Stimulated activated CD4-positive, alpha-beta T cell treated with anti-CD3 and anti-CD28 coated beads, Interleukin-2, amount 100 ng/mL, for 4 hours (primary cell): ENCODE measurements around the gene C19orf44.
"Not testable (repeated sequence)": the region's sequence is repeated elsewhere in the genome, so short reads cannot be mapped to it uniquely, and the experiment has no call there.

Source experiments
- DNase-seq: peaks from one replicate; pipeline ENCODE4 v3.0.0-alpha.2; 2020; ENCODE audit warnings: low read depth

C19orf44 gene

DNA sequence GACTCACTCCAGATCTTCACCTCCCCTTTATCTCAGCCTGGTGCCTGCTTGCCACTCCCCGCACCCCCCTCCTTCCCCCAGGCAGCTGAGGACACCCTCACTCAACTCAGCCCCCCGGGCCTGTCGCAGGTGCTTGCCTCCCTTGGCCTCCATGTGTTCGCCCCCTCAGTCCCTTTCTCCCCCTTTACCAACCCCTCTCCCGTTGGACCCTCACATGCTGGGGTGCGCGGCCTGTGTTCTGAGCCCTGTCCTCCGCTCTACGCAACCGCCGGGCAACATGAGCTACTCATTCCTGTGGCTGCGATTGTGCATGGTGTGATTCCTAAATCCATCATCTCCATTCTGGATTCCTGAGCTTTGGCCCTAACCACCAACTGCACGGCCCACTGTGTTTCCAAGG lies 40.9 kb downstream of the C19orf44 start:
- DNase-seq, result no peak

DNA sequence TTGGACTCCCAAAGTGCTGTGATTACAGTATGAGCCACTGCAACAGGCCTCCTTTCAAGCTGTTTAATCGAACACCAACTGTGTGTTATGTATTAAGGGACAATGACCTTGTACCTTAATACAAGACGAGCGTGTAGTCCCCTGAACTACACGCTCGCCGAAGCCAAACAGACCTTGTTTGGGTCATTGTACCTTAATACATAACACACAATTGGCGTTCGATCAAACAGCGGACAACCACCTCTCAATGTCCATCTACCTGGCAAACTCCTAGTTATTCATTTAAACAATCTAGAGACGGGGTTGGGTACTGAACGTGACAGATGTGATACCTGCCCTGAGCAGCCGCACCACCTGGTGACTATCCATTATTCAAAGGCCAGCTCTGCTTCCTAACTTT lies 44.8 kb downstream of the C19orf44 start:
- no peak for DNase-seq

DNA sequence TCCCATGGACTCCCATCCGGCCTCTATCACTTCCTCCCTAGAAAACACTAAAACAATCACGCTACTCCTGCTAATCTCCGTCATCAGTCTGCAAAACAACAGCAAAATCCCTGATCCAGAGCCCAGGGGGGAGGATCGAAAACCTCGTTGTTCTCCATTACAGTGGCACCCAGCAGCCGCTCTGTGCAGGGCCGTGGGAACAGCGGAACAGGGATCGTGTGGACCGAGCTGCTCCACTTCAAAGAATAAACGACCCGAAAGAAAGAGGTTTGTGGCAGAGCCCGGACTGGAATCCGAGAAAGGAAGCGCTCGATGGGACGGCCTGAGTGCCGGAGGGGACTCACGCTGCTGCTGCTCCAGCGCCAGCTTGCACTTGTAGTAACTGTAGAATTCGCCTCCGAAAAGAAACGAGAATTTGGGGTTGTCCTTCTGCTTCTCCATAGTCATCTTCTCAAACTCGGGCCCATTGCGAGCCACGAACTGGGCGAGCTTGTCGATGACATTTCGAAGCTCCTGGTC lies 45.4 kb downstream of the C19orf44 start:
- no peak for DNase-seq

DNA sequence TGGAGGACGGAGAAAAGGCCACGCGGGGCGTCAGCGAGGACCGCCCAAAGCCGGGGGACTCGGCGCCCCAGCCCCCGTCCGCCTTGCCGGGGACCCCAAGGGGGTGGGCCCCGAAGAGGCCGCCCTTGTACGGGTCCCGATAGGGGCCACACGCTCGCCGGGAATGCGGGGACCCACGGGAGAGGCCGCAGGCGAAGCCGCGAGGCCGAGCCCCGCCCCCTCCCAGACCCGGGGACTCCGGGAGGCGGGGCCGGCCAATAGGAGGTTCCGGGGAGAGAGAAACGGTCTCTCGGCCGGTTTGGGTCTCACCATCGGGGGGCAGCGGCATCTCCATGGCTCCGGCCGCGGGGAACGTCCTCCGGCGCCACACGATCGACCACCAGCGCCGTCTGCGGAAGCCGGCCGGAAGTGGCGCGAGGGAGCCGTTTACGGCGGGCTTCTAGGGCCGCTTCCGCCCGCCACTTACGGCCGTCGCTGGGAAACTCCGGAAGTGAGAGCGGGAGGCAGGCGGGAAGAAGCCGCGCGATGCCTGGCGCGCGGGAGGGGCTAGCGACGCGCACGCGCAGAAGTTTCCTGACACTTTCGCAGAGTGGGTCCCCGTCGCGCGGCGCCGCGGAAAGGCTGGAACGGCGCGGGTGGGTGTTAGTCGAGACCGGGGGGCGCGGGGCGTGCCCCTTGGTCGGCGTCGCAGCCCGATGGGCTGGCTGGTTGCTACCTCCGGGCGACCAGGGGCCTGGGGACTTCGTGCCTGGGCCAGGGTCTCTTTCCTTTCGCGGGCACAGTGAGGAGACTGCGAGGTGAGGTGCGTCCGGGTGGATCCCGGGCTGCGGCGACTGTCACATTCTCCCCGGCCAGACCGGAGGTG lies 46.1 kb downstream of the C19orf44 start, which contains the start of gene CHERP:
Gene CHERP (minus strand): TSS at position 393 of the 865 bp plus-strand sequence. CDS start 59 bp downstream, at position 334.
- peak; percentile 89 for DNase-seq

DNA sequence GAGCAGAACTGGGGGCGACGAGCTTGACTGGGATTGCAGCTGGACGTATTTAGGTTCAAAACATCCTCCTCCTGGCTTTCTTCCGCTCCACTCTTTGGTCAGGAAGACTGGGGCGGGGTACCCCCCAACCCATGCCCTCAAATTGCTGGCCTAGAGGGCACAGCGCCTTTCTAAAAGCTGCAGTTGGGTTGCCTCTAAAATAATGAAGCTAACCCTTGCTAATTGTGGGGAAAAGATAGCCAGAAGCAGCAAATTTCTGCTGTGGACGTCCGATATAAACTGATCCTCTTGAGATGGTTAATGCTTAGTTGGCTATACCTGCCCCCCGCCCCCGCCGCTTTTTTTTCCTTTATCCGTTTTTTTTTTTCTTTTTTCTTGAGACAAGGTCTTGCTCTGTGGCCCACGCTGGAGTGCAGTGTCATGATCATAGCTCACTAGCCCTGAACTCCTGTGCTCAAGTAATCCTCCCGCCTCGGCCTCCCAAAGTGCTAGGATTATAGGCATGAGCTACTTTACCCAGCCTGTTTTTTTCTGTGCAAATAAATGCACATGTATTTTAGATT lies 46.8 kb downstream of the C19orf44 start:
- no peak for DNase-seq

DNA sequence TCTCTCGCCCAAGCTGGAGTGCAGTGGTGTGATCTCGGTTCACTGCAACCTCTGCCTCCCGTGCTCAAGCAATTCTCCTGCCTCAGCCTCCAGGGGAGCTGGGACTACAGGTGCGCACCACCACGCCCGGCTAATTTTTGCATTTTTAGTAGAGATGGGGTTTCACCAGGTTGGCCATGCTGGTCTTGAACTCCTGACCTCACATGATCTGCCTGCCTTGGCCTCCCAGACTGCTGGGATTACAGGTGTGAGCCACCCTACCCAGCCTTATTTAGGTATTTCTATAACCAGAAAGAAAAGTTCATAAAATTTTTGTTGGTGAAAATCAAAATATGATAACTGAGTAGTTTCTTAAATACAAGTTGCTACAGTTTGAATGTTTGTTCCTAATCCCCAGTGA lies 47.5 kb downstream of the C19orf44 start:
- DNase-seq, result not testable (repeated sequence)

DNA sequence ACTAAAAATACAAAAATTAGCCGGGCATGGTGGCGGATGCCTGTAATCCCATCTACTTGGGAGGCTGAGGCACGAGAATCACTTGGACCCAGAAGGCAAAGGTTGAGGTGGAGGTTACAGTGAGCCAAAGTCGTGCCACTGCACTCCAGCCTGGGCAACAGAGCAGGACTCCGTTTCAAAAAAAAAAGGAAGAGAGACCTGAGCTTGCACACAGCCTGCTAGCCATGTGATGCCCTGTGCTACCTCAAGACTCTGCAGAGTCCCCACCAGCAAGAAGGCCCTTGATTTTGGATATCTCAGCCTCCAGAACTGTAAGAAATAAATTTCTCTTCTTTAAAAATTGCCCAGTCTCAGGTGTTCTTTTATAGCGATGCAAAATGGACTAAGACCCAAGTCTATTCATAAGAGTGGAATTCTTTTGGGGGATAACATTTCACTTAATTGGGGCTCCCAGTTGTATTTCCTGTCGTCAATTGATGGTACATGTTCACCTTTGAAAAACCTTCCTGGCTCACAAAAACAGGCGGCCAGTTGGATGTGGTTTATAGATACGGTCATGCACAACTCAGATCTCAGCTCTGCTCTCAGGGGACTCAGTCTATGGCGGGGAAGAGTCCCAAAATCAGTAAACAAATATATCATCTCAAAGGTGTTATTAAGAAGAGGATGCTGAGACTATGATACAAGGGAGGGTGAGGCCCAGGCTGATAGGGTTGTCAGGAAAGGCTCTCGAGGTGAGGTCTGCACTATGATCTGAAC lies 48.5 kb downstream of the C19orf44 start:
- no peak for DNase-seq

DNA sequence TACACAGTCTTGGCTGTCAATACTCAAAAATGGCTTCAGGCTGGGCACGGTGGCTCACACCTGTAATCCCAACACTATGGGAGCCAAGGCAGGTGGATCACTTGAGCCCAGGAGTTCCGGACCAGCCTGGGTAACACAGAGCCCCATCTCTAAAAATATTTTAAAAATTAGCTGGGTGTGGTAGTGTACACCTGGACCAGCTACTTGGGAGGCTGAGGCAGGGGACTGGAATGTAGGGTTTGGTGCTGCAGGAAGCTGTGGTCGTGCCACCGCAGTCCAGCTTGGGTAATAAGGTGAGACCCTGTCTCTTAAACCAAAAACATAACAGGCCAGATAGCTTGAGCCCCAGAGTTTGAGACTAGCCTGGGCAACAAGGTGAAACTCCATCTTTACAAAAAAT lies 52.8 kb downstream of the C19orf44 start:
- DNase-seq, result no peak

DNA sequence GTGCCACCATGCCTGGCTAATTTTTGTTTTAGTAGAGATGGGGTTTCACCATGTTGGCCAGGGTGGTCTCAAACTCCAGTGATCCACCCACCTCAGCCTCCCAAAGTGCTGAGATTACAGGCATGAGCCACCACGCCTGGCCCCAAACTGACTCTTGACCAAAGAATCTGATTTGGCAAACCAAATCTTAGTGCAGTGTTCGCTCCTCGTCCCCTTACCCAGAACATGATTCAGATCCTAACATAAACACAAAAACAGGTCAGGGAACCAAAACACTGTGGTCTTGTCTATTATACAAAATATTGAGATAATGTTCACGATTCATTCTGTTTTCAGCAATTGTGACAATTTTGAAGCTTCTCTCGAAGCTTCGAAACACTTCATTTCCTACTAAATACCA lies 55.7 kb downstream of the C19orf44 start:
- not testable (repeated sequence) for DNase-seq

DNA sequence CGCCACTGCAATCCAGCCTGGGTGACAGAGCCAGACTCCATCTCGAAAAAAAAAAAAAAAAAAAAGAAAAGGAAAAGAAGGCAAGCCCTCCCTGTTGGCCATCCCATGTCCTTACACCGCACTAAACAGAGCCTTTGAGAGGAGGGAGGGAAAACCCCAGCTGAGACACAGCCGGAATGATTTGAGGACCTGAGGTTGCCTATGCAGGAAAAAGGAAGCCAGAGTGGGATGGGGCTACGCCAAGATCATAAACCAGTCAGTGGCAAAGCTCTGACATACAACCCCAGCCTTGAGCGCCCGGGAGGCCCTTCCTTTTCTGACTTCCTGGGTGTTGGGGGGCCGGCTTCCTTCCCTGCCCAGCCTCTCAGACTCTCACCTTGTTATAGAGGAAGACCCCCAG lies 58.6 kb downstream of the C19orf44 start:
- DNase-seq, result no peak

DNA sequence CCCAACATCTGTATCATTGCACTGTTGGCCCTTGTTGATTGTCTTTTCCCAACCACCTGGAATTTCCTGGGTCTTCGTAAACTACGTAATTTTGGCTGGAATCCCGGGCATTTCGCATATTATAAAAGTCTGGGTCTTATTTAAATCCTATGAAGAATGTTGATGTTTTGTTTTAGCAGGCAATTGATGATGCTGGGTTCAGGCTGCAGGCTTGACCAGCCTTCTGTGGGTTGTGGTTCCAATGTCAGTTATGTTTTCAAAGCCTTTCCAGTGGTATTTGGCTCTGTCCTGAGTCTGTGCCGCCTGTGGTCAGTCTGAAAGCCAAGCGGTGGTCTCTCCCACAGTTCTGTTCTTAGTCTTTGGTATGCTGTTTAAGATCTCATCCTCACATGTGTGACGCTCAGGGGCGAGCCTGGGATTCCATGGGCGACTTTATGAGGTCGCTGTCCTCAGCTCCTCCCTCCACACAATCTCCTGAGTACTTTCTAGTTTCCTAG lies 63.6 kb downstream of the C19orf44 start:
- DNase-seq, result no peak

DNA sequence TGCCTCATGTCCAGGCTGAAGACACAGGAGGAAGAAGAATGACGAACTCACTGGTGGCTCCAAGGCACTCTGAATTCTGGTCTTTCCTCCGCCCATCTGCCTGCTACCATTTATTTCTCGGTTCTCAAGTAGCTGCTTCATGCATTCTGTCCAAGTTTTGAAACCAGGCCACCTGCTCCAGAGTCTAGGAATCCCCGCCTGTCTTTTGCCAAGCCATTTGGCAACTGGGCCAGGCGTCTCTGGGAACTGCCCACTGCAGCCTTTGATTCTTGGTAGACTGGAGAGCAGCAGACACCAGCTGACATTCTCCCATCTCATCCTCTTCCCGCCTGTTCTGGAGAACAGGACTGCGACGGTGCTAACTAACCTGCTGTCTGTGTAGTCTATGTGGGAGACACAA lies 65.2 kb downstream of the C19orf44 start:
- no peak for DNase-seq

DNA sequence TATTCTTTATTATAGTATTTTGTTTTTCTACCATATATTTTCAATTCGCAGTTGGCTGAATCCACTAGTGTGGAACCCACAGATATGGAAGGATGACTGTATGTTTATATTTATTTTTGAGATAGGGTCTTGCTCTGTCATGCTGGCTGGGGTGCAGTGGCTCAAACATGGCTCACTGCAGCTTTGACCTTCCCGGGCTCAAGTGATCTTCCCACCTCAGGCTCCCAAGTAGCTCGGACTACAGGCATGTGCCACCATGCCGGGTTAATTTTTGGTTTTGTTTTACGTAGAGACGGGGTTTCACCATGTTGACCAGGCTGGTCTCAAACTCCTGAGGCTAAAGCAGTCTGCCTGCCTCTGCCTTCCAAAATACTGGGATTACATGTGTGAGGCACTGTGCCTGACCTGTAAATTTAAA lies 66.4 kb downstream of the C19orf44 start:
- no peak for DNase-seq

DNA sequence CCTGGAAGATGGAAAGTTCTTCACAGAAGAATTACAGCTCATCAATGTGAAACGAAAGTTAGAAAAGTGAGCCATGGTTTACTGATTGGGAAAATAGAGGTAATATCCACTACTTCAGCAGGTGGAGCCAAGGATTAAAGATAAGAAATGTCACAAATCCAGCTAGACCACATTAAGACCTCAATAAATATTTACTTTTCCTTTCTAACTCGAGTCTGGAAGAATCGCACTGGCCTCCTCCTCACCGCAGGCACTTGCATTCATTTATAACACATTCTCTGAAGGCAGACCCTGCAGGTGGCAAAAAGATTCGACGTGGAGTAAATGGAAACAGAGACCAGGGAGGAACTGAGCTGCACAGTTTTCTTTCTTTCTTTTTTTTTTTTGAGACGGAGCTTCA lies 68.6 kb downstream of the C19orf44 start:
- no peak for DNase-seq

DNA sequence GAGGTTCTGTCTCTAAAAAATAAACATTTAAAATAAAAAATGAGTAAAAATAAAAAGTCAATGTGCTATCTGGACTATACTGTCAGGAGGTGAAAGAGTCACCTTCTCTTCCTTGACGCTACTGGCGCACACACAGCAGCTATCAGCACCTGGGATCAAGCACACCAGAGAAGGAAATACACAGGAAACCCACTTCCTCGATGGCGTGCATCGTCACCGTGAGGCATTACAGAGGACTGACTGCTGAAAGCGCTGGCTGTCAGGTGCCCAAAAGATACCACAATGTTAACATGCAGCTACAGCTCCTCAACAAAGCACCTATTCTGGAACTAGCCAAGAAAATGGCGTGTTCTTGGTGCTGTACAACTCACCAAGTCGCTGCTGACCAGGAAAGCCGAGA lies 70.0 kb downstream of the C19orf44 start:
- DNase-seq, result peak; percentile 57

DNA sequence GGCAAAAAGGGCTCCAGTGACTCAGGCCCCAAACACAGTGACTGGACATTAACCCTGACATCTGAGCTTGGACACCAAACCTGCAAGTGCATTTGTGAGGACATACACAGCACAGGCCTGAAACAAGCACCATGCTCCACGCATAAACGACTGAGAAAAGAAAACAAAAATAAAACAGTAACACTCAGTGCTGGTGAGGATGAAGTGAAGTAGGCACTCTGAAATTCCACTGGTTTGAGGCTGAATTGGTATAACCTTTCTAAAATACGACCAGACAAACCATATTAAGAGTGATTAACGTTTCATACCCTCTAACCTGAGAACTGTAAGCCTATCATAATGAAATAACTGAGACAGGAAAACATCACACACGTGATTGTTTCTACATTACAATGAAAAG lies 70.5 kb downstream of the C19orf44 start:
- no peak for DNase-seq

DNA sequence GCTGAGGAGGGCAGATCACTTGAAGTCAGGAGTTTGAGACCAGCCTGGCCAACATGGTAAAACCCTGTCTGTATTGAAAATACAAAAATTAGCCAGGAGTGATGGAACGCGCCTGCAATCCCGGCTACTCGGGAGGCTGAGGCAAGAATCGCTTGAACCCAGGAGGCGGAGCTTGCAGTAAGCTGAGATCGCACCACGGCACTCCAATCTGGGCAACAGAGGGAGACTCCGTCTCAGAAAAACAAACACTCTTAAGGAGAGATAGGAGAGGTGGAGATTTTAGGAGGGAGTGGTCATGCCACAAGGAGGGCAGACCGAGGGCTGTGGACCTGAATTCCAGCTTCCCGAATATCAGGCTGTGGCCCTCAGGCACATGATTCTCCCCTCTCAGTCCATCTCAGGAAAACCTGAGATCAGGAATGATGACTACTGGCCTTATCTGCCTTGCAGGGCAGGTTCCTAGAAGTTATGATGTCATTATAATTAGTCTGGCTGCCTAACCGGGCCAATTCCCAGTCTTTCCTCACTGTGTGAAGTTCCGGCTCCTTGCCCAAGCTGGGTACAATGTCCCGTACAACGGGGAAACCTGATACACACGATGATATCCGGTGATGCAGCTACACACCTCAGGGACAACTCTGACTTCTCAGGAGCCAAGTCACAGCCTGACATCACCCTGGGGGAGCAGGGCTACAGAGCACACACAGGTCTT lies 73.6 kb downstream of the C19orf44 start:
- DNase-seq, result no peak
